Measurements from ENCODE around the gene KRTAP12-1. TPM values are rescaled to one million over a fixed set of nuclear protein-coding genes. Genes with fewer than 3 reads are reported as not detected.
"Not testable (repeated sequence)": the region's sequence is repeated elsewhere in the genome, so short reads cannot be mapped to it uniquely, and the experiment has no call there.

The KRTAP12-1 gene
- total RNA-seq, 1 donor from 2014 or later: not detected

GRCh38 chr21:44697811-44698734 lies 16.1 kb upstream of the KRTAP12-1 start:
- no peak for ATAC-seq

- ATAC-seq: not testable (repeated sequence)
Observed at GRCh38 chr21:44697172-44697810, 15.3 kb upstream of the KRTAP12-1 start, which contains the start of gene KRTAP10-12. Gene KRTAP10-12, plus strand, starts transcription at chr21:44697172. Its CDS starts 30 bp downstream, at chr21:44697202.

DNA sequence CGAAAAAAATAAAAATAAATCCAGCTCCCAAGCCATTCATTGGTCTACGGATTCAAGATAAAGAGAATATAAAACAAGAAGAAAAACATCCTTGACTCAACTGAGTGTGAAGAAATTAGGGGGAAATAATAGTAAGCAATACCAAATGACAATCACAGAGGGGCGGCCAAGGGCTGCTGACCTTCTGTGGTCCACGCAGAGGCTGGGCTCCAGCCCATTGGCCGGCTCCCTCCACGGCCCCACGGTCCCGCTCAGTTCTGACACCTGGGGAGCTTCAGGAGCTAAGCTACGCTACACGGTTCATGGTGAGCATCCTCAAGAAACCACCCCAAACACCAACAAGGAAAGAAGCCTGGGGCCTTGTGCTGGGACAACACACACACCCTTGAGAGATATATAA lies 14.6 kb upstream of the KRTAP12-1 start:
- no peak for ATAC-seq

DNA sequence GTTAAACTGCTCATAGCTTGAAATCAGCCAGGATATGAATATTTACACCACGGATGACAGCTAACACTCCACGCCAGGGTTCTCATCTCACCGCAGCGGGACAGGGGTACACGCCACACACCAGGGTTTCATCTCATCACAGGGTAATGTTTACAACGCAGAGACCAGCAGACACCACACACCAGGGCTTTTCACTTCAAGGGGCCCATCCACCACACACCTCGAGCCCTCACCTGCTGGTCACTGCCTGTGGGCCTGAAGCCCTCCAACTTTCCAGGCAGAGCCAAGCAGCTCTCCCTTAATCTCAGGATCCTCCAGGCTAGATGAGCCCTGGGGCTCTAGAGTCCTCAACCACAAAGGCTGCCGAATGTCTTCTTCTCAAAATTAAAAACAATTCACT lies 13.7 kb upstream of the KRTAP12-1 start:
- ATAC-seq: no peak

- ATAC-seq: no peak
Observed at GRCh38 chr21:44695184-44695583, 13.2 kb upstream of the KRTAP12-1 start.

DNA sequence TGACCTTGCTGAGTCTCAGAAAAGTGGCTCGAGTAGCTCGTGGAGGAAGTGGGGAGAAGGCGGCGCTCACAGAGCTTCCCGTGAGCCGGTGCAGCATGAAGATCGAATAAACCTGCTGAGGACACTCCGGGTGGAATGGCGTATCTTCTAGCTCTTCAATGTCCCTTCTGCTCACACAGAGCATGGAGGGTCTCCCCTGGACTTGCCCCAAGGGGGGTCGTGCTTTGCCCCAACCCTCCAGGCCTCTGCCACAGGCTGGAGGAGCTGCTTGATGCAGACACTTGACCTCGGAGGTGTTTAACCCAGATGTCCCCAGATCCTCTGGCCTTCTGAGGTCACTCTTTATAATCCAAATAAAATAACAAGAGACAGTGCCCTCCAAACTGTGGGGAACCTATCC lies 12.8 kb upstream of the KRTAP12-1 start:
- no peak for ATAC-seq

DNA sequence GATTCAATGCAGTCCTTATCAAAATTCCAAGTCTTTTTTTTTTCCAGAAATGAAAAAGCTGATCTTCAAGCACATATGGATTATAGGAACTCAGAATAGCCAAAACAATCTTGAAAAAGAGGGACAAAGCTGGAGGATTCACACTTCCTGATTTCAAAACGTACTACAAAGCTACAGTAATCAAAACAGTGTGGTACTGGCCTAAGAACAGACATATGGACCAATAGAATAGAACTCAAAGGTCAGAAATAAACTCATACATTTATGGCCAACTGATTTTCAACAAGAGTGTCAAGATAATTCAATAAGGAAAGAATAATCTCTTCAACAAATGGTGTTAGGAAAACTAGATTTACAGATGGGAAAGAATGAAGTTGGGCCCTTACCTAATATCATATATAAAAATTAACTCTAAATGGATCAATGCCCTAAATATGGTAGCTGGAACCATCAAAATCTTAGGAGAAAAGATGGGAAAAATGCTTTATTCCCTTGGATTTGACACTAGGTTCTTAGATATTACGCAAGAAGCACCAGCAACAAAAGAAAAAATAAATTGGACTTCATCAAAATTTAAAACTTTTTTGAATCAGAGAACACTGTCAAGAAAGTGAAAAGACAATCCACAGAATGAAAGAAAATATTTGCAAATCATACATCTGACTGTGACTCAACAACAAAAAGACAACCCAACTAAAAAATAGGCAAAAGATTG lies 11.0 kb upstream of the KRTAP12-1 start:
- no peak for ATAC-seq

DNA sequence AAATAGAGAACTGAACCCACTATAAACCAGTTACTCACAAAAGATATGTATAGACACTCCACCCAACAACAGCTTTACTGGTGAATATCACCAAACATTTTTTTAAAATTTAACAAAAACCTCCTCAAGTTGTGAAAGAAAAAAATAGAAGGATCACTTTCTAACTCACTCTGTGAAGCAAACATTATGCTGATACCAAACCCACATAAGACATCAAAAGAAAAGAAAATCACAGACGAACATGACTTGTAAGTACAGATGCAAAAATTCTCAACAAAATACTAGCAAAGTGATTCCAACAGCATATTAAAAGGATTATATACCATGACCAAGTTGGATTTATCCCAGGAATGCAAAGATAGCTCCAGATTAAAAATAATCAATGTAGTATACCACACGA lies 9.7 kb upstream of the KRTAP12-1 start:
- ATAC-seq: no peak

DNA sequence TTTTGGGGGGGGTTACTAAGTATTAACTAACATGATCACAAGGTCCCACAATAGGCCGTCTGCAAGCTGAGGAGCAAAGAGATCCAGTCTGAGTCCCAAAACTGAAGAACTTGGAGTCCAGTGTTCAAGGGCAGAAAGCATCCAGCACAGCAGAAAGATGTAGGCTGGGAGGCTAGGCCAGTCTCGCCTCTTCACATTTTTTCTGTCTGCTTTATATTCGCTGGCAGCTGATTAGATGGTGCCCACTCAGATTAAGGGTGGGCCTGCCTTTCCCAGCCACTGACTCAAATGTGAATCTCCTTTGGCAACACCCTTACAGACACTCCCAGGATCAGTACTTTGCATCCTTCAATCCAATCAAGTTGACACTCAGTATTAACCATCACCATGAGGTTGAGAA lies 7.8 kb upstream of the KRTAP12-1 start:
- ATAC-seq: not testable (repeated sequence)

GRCh38 chr21:44687671-44688070 lies 5.7 kb upstream of the KRTAP12-1 start:
- no peak for ATAC-seq

- no peak for ATAC-seq
Observed at GRCh38 chr21:44686843-44687561, 5.0 kb upstream of the KRTAP12-1 start.

GRCh38 chr21:44686000-44686781 lies 4.2 kb upstream of the KRTAP12-1 start:
- no peak for ATAC-seq

DNA sequence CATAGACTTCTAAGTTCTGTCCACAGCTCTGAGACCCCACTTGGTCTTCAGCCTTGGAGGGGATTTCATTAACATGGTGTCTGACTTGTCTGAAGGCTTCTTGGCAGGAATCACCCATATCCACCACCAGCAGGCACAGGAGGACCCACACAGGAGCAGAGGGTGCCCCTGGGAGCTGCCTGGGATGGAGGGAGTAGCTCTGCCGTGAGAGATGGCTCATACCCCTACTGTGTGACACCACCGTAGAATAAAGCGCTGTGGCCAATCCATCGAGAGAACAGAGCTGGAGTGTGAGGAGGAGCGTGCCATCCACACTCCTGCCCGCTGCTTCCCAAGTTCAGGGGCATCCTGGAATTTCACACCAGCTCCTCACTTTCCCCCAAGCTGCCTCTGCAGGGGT lies 3.1 kb upstream of the KRTAP12-1 start:
- ATAC-seq: not testable (repeated sequence)

DNA sequence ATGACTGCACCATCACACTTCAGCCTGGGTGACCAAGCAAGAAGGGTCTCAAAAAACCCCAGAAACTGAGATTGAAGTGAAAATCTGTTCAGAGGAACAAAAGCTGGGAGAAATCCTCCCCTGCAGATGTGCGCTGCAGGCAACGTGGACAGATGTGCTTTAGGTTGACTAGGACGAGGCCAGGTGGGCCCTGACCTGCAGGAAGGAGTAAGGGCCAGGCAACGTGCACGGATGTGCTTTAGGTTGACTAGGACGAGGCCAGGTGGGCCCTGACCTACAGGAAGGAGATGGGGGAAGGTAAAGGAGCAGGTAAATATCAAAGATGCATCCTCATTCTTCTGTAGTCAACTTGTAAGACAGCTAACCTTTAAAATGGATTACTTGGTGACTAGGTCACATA lies 2.5 kb upstream of the KRTAP12-1 start:
- ATAC-seq: no peak

DNA sequence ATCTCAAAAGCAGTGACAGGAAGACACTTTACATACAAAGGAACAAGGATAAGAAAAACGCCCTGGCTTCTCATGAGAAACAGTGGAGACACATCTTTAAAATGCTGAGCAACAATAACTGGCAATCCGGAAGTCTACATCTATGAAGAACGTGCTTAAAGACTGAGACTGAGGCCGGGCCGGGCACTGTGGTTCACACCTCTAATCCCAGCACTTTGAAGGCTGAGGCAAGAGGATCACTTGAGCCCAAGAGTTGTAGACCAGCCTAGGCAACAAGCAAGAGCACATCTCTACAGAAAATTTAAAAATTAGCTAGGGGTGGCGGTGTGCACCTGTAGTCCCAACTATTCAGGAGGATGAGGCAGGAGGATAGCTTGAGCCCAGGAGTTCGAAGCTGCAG lies 2.1 kb upstream of the KRTAP12-1 start:
- ATAC-seq: no peak

DNA sequence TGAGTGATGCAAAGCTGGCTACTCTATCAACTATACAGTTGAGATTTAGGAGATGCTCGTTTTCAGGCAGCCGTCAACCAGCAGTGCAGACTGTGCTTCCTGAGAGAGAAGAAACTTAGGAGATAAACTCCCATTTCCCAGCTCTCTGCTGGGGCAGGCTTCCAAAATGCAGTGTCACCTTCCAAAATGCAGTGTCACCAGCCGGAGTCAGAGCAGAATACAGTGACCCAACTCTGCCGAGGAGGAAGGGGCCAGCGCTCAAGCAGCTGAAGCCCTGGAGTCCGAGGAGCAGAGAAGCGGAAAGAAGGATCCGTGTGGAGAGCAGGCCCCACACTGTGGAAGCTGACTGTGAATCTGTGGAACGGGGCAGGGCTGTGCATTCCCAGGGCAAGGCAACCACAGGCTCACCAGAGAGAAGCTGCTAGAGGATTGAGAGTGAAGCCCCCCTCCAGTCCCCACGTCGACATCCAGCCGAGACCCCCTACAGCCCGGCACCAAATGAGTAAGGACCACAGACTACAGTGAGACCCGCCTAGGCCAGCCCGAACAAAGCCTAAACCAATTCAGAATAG lies 703 bp upstream of the KRTAP12-1 start:
- ATAC-seq: no peak

DNA sequence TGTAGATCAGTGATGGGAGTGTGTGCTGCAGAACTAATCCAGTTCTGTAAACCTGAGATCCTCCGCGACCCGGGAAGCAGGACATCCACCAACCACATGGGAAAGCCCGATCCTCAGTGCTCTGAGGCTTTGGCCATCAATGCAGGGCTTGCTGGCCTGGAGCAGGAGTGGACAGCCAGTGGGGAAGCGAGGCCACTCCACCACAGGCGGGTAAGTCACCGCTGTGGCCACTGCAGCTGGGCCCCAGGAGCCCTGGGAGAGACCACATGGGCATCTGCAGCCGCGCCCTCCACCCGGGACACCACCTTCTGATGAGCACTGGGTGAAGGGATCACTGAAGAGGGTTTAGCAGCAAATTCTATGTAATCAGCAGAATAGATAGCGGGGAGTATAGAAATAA lies 811 bp downstream of the KRTAP12-1 start:
- ATAC-seq: no peak

GRCh38 chr21:44677881-44678280 lies 4.1 kb downstream of the KRTAP12-1 start:
- ATAC-seq: no peak

DNA sequence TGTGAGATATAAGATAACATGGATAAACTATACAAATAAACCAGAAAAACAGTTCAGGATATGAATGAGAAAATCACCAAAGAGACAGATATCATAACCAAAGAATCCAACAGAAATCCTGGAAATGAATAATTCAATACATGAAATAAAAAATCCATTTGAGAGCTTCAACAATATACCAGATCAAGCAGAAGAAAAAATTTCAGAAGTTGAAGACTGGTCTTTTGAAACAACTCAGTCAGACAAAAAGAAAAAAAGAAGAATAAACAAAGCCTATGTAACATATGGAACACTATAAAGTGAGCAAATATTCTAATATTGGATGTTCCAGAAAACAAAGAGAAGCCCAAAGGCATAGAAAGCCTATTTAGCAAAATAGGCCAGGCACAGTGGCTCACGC lies 10.1 kb downstream of the KRTAP12-1 start:
- no peak for ATAC-seq

- no peak for ATAC-seq
Observed at GRCh38 chr21:44670642-44671432, 11.1 kb downstream of the KRTAP12-1 start.

All from esophagus mucosa (tissue), 1 donor.